NCI-H1105 (cell line): ENCODE measurements around the gene ADGRG2.

Source experiments
- DNase-seq: peaks from one replicate; lab custom pipeline; 2025; lab: John Stamatoyannopoulos, UW

The ADGRG2 gene

GRCh38 chrX:19121898-19122640, at the start of gene ADGRG2:
Gene ADGRG2, minus strand, starts transcription at chrX:19122468. Its CDS starts 53,634 bp downstream, at chrX:19068834.
- DNase-seq = peak; percentile 25

GRCh38 chrX:19168609-19169008, 46.3 kb upstream of the ADGRG2 start:
- DNase-seq = no peak

GRCh38 chrX:19162851-19163250, 40.6 kb upstream of the ADGRG2 start:
- DNase-seq = no peak

- DNase-seq = no peak
Observed at GRCh38 chrX:19156186-19156585, 33.9 kb upstream of the ADGRG2 start.

GRCh38 chrX:19152762-19153161, 30.5 kb upstream of the ADGRG2 start:
- DNase-seq = no peak

- DNase-seq = no peak
Observed at GRCh38 chrX:19137067-19137466, 14.8 kb upstream of the ADGRG2 start.

GRCh38 chrX:19133784-19134183, 11.5 kb upstream of the ADGRG2 start:
- DNase-seq = no peak

- DNase-seq = no peak
Observed at GRCh38 chrX:19133231-19133630, 11.0 kb upstream of the ADGRG2 start.

GRCh38 chrX:19130628-19131027, 8.4 kb upstream of the ADGRG2 start:
- DNase-seq = no peak

- no peak for DNase-seq
Observed at GRCh38 chrX:19129694-19130093, 7.4 kb upstream of the ADGRG2 start.

- DNase-seq = no peak
Observed at GRCh38 chrX:19127649-19128168, 5.4 kb upstream of the ADGRG2 start.

- DNase-seq = no peak
Observed at GRCh38 chrX:19122641-19123009, 357 bp upstream of the ADGRG2 start.

GRCh38 chrX:19121466-19121865, 802 bp downstream of the ADGRG2 start:
- DNase-seq = no peak

GRCh38 chrX:19110642-19111041, 11.6 kb downstream of the ADGRG2 start:
- no peak for DNase-seq

GRCh38 chrX:19107035-19107434, 15.2 kb downstream of the ADGRG2 start:
- DNase-seq = no peak

GRCh38 chrX:19100586-19100985, 21.7 kb downstream of the ADGRG2 start:
- no peak for DNase-seq

- no peak for DNase-seq
Observed at GRCh38 chrX:19097553-19098283, 24.6 kb downstream of the ADGRG2 start.

- no peak for DNase-seq
Observed at GRCh38 chrX:19096586-19096985, 25.7 kb downstream of the ADGRG2 start.

- DNase-seq = no peak
Observed at GRCh38 chrX:19094654-19095053, 27.6 kb downstream of the ADGRG2 start.

GRCh38 chrX:19091596-19091995, 30.7 kb downstream of the ADGRG2 start:
- no peak for DNase-seq

GRCh38 chrX:19089555-19090040, 32.7 kb downstream of the ADGRG2 start:
- DNase-seq = no peak

GRCh38 chrX:19086102-19086772, 36.0 kb downstream of the ADGRG2 start:
- DNase-seq = no peak

- no peak for DNase-seq
Observed at GRCh38 chrX:19085666-19086065, 36.6 kb downstream of the ADGRG2 start.
